Measurements from ENCODE around the gene NUP210. TPM values are rescaled to one million over a fixed set of nuclear protein-coding genes. Genes with fewer than 3 reads are reported as not detected.
A peak's percentile ranks its signal among the peaks of the same experiment; 100 is the strongest.

The NUP210 gene
- polyA plus RNA-seq, 1 of the 3 experiments (the other 2 are of a cell fraction) = 1.8 TPM

- H3F3A ChIP-seq (replicated peaks; ENCODE audit: insufficient read depth) = no peaks in the 10 kb centered on the region
- ChIA-PET CTCF (interaction anchor here (0.6 to 2.0 kb wide), 4 partner anchors 11 to 59 kb away, joined by 3 to 6 read pairs (median 3); no protein-coding TSS in a partner anchor), POLR2A (no interaction called here)
- no peak for DNase-seq
- H3K9me2 ChIP-seq = no peaks in the 10 kb centered on the region
- H3K4me3 ChIP-seq (ENCODE audit: low read depth in 2 of 2, low read length in 1 of 2) = no peak overlapping the region
- H3K9ac ChIP-seq = no peak overlapping the region
- no peaks in the 10 kb centered on the region for H3K36me3 ChIP-seq (replicated peaks in 1 of 2; ENCODE audit: control insufficient read depth in 1 of 2, insufficient read depth in 2 of 2, low read length in 1 of 2)
- no peak overlapping the region for H3K27ac ChIP-seq (ENCODE audit: low read depth in 2 of 2, low read length in 1 of 2)
- no peaks in the 10 kb centered on the region for H3K9me3 ChIP-seq
- H3K27me3 ChIP-seq (ENCODE audit: insufficient read depth) = no peaks in the 10 kb centered on the region
- 50% methylated on average over 11 of the region's 11 CpGs for WGBS (ENCODE audit: low lambda C conversion rate)
- TF ChIP-seq IRF3 (IDR thresholded peaks at IDR 0.05; ENCODE audit: low read depth, low read length) = no peak
- no peak for TF ChIP-seq NRF1 (IDR thresholded peaks at IDR 0.05; ENCODE audit: low read depth, low read length)
- no peaks in the 10 kb centered on the region for H3K79me2 ChIP-seq (ENCODE audit: insufficient read depth)
- no peaks in the 10 kb centered on the region for H4K20me1 ChIP-seq (ENCODE audit: insufficient read depth)
- H2AFZ ChIP-seq (ENCODE audit: low read depth) = no peak overlapping the region
- H3K4me1 ChIP-seq (ENCODE audit: control insufficient read depth in 1 of 2, insufficient read depth in 2 of 2, low read depth in 1 of 2, low read length in 1 of 2) = no peaks in the 10 kb centered on the region
- H3K4me2 ChIP-seq = no peak overlapping the region
These were observed 26.4 kb downstream of the NUP210 start for GRCh38 chr3:13393427-13394360.

GRCh38 chr3:13391308-13391707 lies 28.8 kb downstream of the NUP210 start:
- POLR2A ChIA-PET = no interaction called here
- H3K4me3 ChIP-seq (ENCODE audit: low read depth in 2 of 2, low read length in 1 of 2) = no peak overlapping the region
- no peaks in the 10 kb centered on the region for H3K4me1 ChIP-seq (ENCODE audit: control insufficient read depth in 1 of 2, insufficient read depth in 2 of 2, low read depth in 1 of 2, low read length in 1 of 2)
- H4K20me1 ChIP-seq (ENCODE audit: insufficient read depth) = no peaks in the 10 kb centered on the region
- CTCF ChIA-PET = interaction anchor here (1.0 to 2.0 kb wide), 7 partner anchors 12 to 63 kb away, joined by 3 to 7 read pairs (median 4); no protein-coding TSS in a partner anchor
- no peaks in the 10 kb centered on the region for H3K9me3 ChIP-seq
- no peak overlapping the region for H3K27ac ChIP-seq (ENCODE audit: low read depth in 2 of 2, low read length in 1 of 2)
- H3K27me3 ChIP-seq (ENCODE audit: insufficient read depth) = no peaks in the 10 kb centered on the region; the same call in 1 of the 2 replicates
- no peak overlapping the region for H3K9ac ChIP-seq
- TF ChIP-seq RXRA (IDR thresholded peaks at IDR 0.05; ENCODE audit: borderline replicate concordance, low read depth) (no peak), NFIC (IDR thresholded peaks at IDR 0.05; ENCODE audit: borderline replicate concordance) (no peak), YY1 (IDR thresholded peaks at IDR 0.05; ENCODE audit: low read depth) (no peak), EZH2phosphoT487 (IDR thresholded peaks at IDR 0.05; ENCODE audit: borderline replicate concordance, low read depth) (no peak), IRF3 (IDR thresholded peaks at IDR 0.05; ENCODE audit: low read depth, low read length) (no peak), CTCF (IDR thresholded peaks at IDR 0.05) (peak; percentile 30; the same call in 1 of the 2 replicates)
- H3K9me2 ChIP-seq = no peaks in the 10 kb centered on the region
- 76% methylated on average over 7 of the region's 7 CpGs for WGBS (ENCODE audit: low lambda C conversion rate)
- no peaks in the 10 kb centered on the region for H3K79me2 ChIP-seq (ENCODE audit: insufficient read depth)
- no peaks in the 10 kb centered on the region for H3F3A ChIP-seq (replicated peaks; ENCODE audit: insufficient read depth)
- DNase-seq = no peak
- no peak overlapping the region for H3K4me2 ChIP-seq
- no peak overlapping the region for H2AFZ ChIP-seq (ENCODE audit: low read depth)
- no peaks in the 10 kb centered on the region for H3K36me3 ChIP-seq (replicated peaks in 1 of 2; ENCODE audit: control insufficient read depth in 1 of 2, insufficient read depth in 2 of 2, low read length in 1 of 2)

Measured in SK-N-SH (cell line).